Umbilical cord (tissue), 2 donors: ENCODE measurements around the gene PAPOLG. TPM values are rescaled to one million over a fixed set of nuclear protein-coding genes. Genes with fewer than 3 reads are reported as not detected.
"Not testable (repeated sequence)": the region's sequence is repeated elsewhere in the genome, so short reads cannot be mapped to it uniquely, and the experiment has no call there.

Source experiments
- DNase-seq: peaks from one replicate; pipeline ENCODE4 v3.0.0-alpha.2; 2015; ENCODE audit warnings: low spot score
- total RNA-seq: library from RNA; depleted of rRNA; stranded (reverse); fragments of >200 nt; gene quantifications from one replicate; pipeline ENCODE4 v1.2.3, GENCODE V29; 2014; ENCODE audit warnings: low replicate concordance; ENCODE audit not compliant: insufficient read depth

PAPOLG gene
- total RNA-seq, 1 donor from 2014 or later: 13.0 TPM

DNA sequence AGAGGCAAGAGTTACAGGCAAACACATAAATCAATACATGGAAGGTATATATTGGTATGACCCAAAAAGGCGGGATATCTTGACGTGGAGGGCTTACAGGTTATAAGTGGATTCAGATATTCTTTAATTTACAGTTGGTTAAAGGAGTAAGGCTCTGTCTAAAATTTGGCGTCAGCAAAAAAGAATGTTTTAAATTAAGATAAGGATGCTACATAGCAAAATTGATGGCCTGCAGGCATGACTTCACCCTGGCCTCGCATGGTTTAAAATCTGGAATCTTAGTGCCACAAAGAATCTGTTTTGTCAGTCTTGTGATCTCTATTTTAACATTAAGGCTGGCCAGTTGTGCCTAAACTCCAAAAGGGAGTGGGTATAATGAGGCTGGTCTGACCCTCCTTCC is 66.9 kb downstream of the PAPOLG start:
- DNase-seq: peak; percentile 20

DNA sequence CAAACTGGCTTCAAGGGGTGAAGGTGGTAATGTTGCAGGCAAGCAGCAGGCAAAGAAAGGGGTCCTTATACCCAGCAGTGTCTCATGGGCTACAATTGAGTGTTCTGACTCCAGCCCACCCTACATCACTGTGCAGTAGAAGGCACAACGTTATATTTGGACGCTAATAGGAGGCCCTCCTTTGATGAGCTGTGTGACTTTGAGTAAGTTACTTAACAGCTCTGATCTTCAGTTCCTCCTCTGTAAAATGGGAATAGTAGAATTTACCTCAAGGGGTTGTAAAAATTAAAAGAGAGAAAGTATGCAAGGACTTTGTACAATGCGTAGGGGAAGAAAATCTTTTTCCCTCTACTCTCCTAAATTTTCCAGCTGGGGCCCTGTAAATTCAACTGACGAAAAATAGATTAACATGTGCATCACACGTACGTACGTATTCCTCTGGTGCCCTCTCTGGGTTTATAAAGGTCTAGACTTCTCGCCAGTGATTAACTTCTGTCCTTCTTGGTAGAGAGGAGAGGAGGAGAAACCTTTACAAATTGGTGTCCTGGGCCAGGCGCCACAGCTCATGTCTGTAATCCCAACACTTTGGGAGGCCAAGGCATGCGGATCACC is 67.7 kb downstream of the PAPOLG start:
- DNase-seq: no peak

DNA sequence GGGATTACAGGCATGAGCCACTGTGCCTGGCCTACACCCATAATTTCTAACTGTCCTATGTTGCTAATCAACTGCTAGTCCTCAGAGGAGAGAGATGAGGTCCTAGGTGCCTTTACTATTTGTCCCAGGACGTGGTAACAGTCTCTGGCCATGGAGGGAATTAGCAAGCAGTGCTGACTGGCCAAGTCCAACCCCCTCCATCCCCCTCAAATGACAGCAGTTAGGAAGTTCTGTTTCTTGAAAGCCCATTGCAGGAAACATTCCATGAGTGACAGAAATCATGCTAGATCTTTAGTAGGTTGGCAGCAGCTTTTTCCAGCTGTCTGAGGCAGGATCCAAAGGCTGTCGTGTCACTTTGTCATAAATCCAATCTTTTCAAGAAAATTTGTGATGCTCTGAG is 69.6 kb downstream of the PAPOLG start:
- no peak for DNase-seq

DNA sequence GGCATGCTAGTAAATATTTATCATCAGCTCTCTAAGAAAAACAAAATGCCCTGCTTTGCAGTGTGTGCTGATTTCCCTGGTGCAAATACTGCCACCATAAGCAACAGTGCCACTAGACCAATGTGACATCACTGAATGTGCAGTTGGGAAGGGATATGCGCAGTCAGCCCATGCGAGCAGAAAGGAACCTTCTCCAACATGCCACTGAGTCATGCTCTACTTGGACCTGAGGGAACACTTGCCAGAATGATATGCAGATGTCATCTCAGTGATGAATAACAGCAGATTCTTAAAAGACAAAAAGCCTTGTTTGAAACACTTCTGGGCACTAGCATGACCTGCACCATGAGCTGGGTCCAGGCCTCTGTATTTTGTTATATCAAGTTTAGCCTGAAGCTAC is 70.0 kb downstream of the PAPOLG start:
- no peak for DNase-seq

DNA sequence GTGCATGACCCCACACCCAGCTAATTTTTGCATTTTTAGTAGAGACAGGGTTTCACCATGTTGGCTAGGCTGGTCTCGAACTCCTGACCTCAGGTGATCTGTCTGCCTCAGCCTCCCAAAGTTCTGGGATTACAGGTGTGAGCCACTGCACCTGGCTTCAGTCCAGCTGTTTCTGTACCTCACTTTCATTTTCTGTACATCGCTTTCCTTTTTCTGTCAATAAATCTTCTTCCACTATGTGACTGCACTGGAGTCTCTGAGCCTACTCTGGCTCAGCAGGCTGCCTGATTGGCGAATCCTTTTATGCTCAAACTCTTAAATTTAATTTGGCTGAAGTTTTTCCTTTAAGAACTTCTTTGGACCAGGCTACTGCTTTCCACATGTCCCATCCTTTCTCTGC is 70.8 kb downstream of the PAPOLG start:
- DNase-seq: not testable (repeated sequence)

DNA sequence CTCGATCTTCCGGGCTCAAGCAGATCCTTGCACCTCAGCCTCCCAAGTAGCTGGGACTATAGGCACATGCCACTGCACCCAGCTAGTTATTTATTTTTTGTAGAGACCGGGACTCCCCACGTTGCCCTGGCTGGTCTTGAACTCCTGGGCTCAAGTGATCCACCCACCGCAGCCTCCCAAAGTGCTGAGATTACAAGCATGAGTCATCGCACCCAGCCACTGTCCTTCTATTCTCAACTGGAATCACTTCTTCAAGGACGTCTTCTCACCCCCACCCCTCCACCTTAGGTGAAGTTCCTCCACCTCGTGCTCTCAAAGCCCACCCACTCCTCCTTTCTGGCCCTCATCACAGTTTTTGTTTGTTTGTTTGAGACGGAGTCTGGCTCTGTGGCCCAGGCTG is 71.3 kb downstream of the PAPOLG start:
- no peak for DNase-seq

DNA sequence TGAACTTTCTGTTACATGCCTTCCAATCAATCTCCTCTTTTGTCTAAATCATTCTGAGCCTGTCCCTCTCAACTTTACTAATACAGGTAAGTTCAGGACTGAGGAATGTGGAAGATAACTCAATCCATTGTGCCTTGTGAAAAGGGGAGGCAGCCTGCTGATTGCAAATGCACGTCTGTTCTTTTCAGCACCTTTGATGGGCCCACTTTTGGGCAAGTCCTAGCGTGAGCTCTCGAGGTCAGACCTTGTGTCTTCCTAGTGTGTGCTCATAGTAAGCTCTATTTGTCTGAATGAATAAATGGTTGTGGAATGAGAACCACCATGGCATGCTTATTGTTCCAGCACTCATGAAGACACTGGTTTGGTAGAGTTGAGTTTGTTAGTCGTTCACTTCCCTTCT is 74.9 kb downstream of the PAPOLG start:
- no peak for DNase-seq

DNA sequence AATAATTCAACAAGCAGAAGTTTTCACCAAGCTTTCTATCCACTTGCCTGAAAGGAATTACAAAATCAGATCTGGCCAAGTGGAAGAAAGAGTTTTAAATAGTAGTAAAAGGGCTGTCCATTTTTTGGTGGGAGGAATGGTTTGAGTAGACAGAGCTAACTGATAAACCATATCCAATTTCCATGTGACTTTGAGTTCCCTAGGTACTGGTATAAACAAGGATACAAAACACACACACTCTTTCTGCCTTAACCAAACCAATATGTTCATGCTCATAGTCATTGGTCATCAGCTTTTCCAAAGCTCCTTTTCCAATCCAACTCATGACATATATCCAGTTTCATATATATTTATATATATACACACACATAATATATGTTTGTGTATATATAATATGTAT is 75.9 kb downstream of the PAPOLG start:
- DNase-seq: no peak

DNA sequence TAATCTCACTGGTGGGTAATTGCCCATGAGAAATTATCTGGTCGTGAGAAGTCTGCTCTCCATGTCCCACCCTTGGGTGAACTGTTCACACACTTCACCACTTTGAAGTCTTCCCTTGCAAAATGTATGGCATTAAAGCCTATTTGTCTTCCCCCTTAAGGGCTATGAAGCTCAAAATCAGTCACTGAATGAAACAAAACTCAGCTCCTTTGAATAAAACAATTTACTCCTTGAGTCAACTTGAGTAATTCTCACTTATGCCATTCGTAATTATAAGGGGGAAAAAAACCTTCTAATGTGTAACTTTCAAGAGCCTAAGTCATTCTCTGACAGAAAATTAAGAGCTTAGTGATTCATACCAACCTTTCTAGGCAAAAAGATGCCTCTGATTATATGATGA is 76.6 kb downstream of the PAPOLG start:
- DNase-seq: no peak

DNA sequence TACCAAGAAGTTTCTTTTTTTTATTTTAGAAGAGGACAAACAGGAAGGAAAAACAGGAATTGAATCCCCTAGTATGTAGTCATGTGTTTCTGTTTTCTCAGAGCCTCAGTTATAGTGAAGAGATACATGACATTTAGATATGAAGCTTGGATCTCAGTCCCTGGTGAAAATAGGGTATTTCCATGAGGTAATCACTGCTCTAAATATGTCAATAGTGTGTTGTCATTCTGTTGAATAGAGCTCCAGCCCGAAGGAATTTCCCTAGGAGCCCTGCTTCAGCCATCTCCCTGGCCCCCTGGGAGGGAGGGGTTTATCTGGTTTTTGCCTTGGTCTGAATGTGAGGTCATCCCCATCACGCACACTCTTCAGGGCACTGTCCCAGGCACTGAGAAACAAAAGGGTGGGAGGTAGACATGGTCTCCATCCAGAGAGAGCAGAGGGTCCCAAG is 78.2 kb downstream of the PAPOLG start:
- no peak for DNase-seq

DNA sequence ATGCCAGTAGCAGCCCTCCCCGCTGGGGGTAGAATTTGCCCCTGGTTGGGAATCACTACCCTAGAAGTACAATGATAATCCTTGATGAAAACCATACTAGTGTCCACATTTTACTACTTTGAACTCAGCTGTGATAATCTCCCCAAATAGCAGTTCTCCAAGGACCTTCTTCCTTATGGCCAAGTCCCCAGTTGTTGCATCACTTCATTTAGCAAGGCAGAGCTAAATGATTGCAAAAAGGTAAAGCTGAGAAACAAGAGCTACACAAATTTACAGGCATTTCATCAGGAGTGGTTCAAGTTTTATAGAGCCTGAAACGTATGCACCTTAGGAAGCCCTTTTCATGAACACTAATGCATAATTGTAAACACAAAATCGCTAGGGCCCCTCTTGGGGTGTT is 80.4 kb downstream of the PAPOLG start:
- no peak for DNase-seq

DNA sequence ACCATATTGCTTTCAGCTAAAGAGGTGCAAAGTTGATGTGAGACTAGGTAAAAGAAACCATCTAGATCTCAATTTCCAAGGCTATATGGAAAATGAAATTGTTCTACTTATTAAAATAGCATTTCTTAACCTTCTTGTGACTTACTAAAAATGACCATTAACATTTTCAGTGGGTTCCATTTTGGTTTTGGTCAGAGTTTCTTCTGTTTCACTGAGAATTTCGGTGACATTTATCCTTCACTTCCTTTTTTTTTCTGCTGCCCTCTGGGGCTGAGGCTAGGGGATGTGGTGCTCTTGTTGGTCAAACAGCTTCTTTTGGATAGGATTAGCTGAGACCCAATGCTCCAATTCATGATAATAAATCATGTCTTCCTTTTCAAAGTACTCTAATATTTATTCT is 81.1 kb downstream of the PAPOLG start:
- DNase-seq: no peak

DNA sequence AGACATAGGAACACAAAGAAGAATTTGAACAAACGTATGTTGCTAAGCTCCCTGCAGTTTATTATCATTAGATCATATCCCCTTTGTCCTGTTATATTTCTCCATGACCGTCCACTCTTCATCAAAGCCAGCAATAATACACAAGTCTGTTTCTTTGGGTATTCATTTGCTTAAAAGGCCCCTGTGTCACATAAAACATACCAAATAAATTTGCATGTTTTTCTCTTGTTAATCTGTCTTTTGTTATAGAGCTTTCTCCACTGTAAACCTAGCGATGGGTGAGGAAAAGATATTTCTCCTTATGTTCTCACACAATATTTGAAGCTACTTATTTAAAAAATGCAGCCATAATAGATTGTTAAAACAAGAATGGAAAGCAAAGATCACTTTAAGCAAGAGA is 82.4 kb downstream of the PAPOLG start:
- no peak for DNase-seq

DNA sequence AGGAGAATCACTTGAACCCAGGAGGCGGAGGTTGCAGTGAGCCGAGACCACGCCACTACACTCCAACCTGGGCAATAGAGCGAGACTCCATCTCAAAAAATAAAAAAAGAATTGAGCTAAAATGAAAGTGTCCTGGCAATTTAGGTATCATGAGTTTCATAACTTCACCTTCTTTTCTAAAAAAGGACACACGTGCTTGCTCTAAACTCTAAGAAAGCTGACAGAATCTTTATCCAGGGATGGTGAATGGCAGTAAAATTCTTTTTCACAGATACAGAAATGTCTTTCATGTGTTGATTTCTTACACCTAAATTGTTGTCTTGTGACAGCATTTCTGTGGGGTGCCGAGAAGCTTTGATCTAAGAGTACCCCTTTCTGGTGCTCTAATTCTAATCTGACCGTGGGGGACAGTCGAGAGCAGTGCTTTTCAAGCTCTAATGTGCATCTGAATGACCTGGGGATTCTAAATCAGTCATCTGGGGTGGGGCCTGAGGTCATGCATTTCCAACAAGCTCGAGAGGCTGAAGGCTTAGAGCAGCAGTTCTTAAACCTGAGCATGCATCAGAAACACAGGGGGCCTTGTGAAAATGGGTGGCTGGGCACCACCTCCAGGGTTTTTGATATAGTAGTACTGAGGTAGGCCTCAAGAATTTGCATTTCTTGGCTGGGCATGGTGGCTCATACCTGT is 83.2 kb downstream of the PAPOLG start:
- no peak for DNase-seq

DNA sequence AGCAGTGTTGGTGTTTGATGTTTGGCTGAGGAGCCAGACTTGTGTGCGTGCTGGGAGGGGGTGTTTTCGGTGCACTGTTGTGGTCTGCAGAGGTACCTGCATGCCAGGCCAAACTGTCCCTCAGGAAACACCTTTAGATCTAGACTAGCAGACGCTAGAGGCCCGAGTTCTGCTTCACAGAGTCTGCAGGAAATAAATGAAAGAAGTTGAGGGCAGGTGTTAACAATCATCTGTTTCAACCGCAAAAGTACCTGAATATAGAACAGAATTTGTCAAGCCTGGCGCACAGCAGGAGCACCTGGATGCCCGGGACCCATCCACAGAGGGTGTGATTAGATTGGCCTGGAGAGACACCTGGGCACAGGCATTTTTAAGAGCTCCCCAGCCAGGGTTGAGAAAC is 84.8 kb downstream of the PAPOLG start:
- no peak for DNase-seq

DNA sequence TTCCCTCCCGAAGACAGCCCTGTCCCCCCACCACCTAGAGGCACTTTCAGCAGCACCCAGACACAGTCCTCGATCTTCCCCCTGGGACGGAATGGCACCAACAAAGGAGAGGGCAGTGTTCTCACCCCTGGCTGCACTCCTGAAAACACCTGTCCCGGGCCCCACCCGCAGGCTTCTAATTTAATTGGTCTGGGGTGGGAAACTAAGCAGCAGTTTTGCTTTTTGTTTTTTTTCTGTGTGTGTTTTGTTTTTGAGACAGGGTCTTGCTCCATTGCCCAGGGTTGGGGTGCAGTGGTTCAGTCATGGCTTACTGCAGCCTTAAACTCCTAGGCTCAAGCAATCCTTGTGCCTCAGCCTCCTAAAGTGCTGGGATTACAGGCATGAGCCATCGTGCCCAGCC is 86.9 kb downstream of the PAPOLG start:
- no peak for DNase-seq

DNA sequence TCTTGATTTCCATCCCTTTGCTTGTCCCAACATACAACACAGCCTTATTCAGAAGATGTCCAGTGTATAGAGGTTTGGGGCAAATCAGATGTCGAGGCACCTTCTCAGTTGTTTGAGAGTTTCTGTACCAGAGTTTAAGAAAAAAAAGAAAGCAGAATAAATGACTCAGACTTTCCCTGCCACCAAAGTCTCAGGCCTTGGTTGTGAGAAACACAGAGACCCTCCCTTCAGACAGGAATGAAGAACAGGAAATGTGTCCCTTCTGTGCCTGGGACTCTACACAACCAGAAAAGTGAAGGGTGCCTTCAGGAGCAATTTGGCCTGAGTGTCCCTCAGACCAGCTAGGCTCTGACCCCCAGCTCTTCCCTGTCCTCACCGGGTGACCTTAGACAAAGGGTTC is 88.0 kb downstream of the PAPOLG start:
- no peak for DNase-seq

DNA sequence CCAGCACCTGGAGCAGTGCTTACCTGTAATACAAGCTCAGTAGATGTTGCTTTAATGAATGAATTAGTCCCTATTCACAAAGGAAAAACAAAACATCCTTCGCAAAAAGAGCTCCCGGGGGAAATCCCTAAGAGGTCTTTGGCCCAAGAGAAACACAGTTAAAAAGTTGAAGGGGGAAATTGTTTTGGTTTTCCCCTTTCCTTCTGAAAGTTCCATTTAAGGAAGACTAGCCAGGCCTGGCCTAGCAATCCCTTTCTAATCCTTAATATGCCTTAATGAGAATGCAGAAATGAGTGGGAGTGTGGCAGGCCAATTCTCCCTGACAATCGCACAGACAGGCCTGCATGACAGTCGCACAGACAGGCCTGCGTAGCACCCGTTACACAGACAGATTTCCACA is 91.8 kb downstream of the PAPOLG start:
- DNase-seq: no peak

Other genes with a start within 250 kb of the PAPOLG start
- 10.1 TPM for gene BCL11A, start 202.6 kb upstream of the PAPOLG start, total RNA-seq
- 13.2 TPM for gene REL, start 125.3 kb downstream of the PAPOLG start, total RNA-seq